Esophagus muscularis mucosa (tissue), 4 donors: ENCODE measurements around the gene MAGI1. TPM values are rescaled to one million over a fixed set of nuclear protein-coding genes. Genes with fewer than 3 reads are reported as not detected.

Experiments used
- DNase-seq: peaks from one replicate; pipeline ENCODE4 v3.0.0-alpha.2; 2017; ENCODE audit errors: extremely low spot score
- H3K27ac ChIP-seq, 4 donors: fragments of 200-600 bp; sonication (generic); replicated peaks in 1 of 4; 1 replicate in 3 of 4; 2 replicates in 1 of 4; pipeline ENCODE4 v1.5.1; 2016 to 2019; ENCODE audit warnings: mild to moderate bottlenecking in 1 of 4
- H3K27me3 ChIP-seq, 4 donors: fragments of 200-600 bp; sonication (generic); one replicate each; pipeline versions ENCODE4 v1.5.1 to v1.6.0; 2016 to 2019
- H3K36me3 ChIP-seq, 4 donors: fragments of 200-600 bp; sonication (generic); one replicate each; pipeline ENCODE4 v1.5.1; 2016 to 2019
- H3K4me1 ChIP-seq, 4 donors: fragments of 200-600 bp; sonication (generic); one replicate each; pipeline ENCODE4 v1.5.1; 2016 to 2019
- H3K4me3 ChIP-seq, 4 donors: fragments of 200-600 bp; sonication (generic); 1 replicate in 2 of 4; 2 replicates in 2 of 4; pipeline ENCODE4 v1.5.1; 2016 to 2019; ENCODE audit warnings: mild to moderate bottlenecking in 4 of 4, moderate library complexity in 1 of 4
- H3K9me3 ChIP-seq, 4 donors: fragments of 200-600 bp; sonication (generic); 1 replicate in 3 of 4; 2 replicates in 1 of 4; pipeline ENCODE4 v1.5.1; 2016 to 2019
- EP300 ChIP-seq: sonication (generic); formaldehyde crosslinking; IDR thresholded peaks from one replicate; pipeline ENCODE4 v1.6.1; 2017; ENCODE audit warnings: antibody characterized with exemption
- POLR2A ChIP-seq: fragments of 450-650 bp; IDR thresholded peaks from one replicate; pipeline ENCODE4 v1.6.1; 2017; ENCODE audit warnings: antibody characterized with exemption, moderate library complexity, mild to moderate bottlenecking, low read depth
- POLR2AphosphoS5 ChIP-seq, 2 donors: sonication (generic); formaldehyde crosslinking; IDR thresholded peaks; one replicate each; pipeline ENCODE4 v1.6.1; 2017; ENCODE audit warnings: antibody characterized with exemption in 2 of 2
- WGBS: methylation state at CpG from one replicate; pipeline ENCODE4 v1.1.5; 2018; 5-methylcytosine and 5-hydroxymethylcytosine counted together
- intact Hi-C: fragments of 100-400 bp; cut with DNase I; formaldehyde crosslinking; loops from one replicate; pipeline ENCODE4 v1.15.1; 2023
- total RNA-seq, 4 donors: library from RNA; depleted of rRNA; stranded (reverse); fragments of >200 nt; gene quantifications; one replicate each; pipeline versions ENCODE4 v1.1.0 to v1.2.1, GENCODE V29; 2016
- TF ChIP-seq, protein P1 (sequence below), 3 experiments: fragments of 200-600 bp in 2 of 3; fragments of 450-650 bp in 1 of 3; sonication (generic) in 2 of 3; IDR thresholded peaks; one replicate each; pipeline ENCODE4 v1.5.1; 2017 to 2019; ENCODE audit warnings: antibody characterized with exemption in 3 of 3, mild to moderate bottlenecking in 2 of 3, moderate library complexity in 1 of 3

MAGI1 gene
- total RNA-seq, 4 donors from 2014 or later, result 17.1 to 35.1 (median 25.2) TPM

DNA sequence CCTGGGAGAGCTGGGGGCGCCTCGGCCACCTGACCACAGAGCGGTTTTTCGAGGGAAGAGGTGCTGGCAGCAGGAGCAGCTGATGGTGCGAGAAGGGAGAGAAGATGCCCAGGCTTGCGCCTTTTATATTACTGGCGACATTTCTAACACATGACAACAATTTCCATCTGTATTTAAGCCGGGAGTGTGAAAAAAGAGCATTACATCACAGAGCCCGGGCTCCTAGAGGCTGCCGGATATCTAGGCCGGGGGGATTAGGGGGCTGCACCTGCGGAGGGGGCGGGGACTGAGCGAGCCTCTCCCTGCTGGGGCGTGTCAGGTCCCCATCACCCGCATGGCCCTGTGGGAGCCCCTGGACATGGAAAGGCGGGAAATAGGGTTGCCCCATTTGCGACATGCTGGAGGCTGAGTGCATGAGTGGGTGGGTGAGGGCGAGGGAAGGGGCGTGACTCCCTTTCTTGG, 440.7 kb downstream of the MAGI1 start:
- TF ChIP-seq EP300 (no peak), POLR2A (no peak), POLR2AphosphoS5 (IDR thresholded peaks at IDR 0.05) (no peak)
- TF ChIP-seq, protein P1, sequence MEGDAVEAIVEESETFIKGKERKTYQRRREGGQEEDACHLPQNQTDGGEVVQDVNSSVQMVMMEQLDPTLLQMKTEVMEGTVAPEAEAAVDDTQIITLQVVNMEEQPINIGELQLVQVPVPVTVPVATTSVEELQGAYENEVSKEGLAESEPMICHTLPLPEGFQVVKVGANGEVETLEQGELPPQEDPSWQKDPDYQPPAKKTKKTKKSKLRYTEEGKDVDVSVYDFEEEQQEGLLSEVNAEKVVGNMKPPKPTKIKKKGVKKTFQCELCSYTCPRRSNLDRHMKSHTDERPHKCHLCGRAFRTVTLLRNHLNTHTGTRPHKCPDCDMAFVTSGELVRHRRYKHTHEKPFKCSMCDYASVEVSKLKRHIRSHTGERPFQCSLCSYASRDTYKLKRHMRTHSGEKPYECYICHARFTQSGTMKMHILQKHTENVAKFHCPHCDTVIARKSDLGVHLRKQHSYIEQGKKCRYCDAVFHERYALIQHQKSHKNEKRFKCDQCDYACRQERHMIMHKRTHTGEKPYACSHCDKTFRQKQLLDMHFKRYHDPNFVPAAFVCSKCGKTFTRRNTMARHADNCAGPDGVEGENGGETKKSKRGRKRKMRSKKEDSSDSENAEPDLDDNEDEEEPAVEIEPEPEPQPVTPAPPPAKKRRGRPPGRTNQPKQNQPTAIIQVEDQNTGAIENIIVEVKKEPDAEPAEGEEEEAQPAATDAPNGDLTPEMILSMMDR (IDR thresholded peaks at IDR 0.05), result no peak
- WGBS, result 37% methylated on average over 13 of the region's 20 CpGs
- no peak overlapping the region for H3K27ac ChIP-seq
- no peaks in the 10 kb centered on the region for H3K36me3 ChIP-seq
- intact Hi-C loops, result no loop called here
- H3K27me3 ChIP-seq, result peaks cover 0 to 11% (median 2%) of the 10 kb centered on the region in 4 donors
- H3K4me3 ChIP-seq, result peak overlapping the region; percentile 41 to 50 (median 48)
- no peaks in the 10 kb centered on the region for H3K9me3 ChIP-seq
- peaks cover 18 to 22% (median 19%) of the 10 kb centered on the region in 4 donors for H3K4me1 ChIP-seq
- DNase-seq, result no peak

DNA sequence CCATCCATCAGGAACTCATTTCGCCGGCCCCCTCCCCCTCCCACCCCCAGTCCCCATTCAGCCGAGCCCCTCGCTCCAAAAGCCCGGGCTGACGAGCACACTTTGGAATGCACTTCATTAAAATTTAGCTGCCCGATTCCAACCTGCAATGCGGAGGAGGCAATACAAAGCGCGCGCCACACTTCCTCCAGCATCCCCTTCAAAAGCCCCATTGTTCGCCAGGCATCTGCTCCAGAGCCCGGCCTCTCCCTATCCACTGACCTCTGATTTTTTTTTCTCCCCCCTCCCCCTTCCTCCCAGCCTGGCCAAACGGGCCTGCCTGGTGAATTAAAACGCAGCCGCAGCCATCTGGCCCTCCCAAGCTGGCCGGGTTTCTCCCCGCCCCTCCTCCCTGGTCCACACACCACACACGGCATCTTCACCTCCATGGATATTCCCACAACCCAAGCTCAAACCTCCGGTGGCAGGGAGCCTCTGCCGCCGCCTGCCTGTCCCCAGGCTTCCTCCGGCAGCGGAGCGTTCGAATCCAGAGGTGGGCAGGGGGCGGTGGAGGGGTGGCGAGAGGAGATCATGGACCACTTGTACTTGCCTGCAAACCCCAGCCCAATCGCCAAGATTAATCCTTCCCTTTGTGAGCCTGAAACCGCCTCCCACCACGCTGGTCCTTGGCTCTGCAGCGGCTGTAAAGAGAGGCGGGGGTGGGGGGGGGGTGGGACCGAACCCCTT, 441.3 kb downstream of the MAGI1 start:
- TF ChIP-seq, protein P1 (IDR thresholded peaks at IDR 0.05), result no peak
- TF ChIP-seq EP300 (no peak), POLR2A (no peak), POLR2AphosphoS5 (IDR thresholded peaks at IDR 0.05) (no peak)
- intact Hi-C loops, result no loop called here
- no peaks in the 10 kb centered on the region for H3K9me3 ChIP-seq
- peak overlapping the region; percentile 41 to 50 (median 48) for H3K4me3 ChIP-seq
- no peaks in the 10 kb centered on the region for H3K36me3 ChIP-seq
- H3K27me3 ChIP-seq, result peaks cover 0 to 11% (median 2%) of the 10 kb centered on the region in 4 donors
- H3K4me1 ChIP-seq, result peaks cover 18 to 22% (median 19%) of the 10 kb centered on the region in 4 donors
- H3K27ac ChIP-seq, result no peak overlapping the region
- WGBS, result 7% methylated on average over 34 of the region's 34 CpGs
- DNase-seq, result no peak

DNA sequence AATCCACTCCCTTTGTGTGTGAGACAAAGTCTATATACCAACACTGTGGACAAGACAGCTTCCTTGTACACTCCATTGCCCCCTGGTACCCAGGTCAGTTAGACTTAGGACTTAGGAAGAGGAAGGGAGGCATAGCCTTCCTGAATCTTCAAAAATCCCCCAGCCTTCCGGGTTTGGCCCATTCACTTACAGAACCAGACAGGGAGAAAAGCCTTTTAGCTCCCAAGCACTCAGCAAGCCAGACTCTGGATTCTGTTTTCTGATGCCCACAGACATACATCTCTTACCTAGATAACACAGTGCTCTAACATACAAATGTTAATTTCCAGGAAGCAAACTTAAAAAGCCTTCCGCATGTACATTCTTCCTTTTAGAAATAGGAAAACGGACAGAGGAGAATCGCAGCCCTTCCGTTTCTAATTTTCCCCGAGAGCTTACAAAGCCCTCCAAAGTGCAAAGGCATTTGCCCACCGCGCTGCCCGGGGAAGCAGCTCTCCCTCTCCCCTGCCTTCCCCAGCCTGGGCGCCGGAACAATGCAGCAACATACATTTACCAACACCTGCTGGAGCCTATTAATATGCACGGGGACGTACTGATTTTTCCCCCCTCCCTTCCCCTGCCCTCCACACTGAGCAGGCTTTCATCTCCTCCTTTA, 442.0 kb downstream of the MAGI1 start:
- Histone ChIP-seq H3K4me3 (peak overlapping the region; percentile 41 to 50 (median 48)), H3K9me3 (no peaks in the 10 kb centered on the region), H3K27me3 (peaks cover 0 to 11% (median 2%) of the 10 kb centered on the region in 4 donors), H3K36me3 (no peaks in the 10 kb centered on the region), H3K27ac (no peak overlapping the region), H3K4me1 (peaks cover 18 to 22% (median 19%) of the 10 kb centered on the region in 4 donors)
- intact Hi-C loops, result no loop called here
- DNase-seq, result no peak
- WGBS, result 25% methylated on average over 13 of the region's 13 CpGs
- TF ChIP-seq POLR2AphosphoS5 (IDR thresholded peaks at IDR 0.05) (no peak), EP300 (no peak), POLR2A (no peak)
- TF ChIP-seq, protein P1 (IDR thresholded peaks at IDR 0.05), result no peak

DNA sequence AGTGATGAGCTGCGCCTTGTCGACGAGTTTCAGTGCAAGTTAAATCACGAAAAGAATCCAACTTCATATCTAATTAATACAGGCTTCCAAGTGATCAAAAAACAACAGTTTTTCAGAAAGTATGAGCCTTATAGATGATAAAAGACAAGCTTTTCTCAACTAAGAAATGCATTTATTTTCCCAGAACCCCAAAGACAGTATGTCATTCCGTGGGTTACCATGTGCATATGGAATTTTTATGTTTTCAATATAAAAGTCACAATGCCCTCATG, 442.8 kb downstream of the MAGI1 start:
- Histone ChIP-seq H3K4me1 (peaks cover 18 to 22% (median 19%) of the 10 kb centered on the region in 4 donors), H3K9me3 (no peaks in the 10 kb centered on the region), H3K4me3 (no peak overlapping the region), H3K27me3 (peaks cover 0 to 11% (median 2%) of the 10 kb centered on the region in 4 donors), H3K36me3 (no peaks in the 10 kb centered on the region), H3K27ac (no peak overlapping the region)
- TF ChIP-seq POLR2A, result no peak
- no peak for TF ChIP-seq POLR2AphosphoS5 (IDR thresholded peaks at IDR 0.05)
- TF ChIP-seq, protein P1 (IDR thresholded peaks at IDR 0.05), result no peak
- no peak for TF ChIP-seq EP300
- intact Hi-C loops, result no loop called here
- no peak for DNase-seq
- 82% methylated on average over 5 of the region's 5 CpGs for WGBS
